ENCODE measurements around the gene CMC2. TPM values are rescaled to one million over a fixed set of nuclear protein-coding genes. Genes with fewer than 3 reads are reported as not detected.

CMC2 gene
- total RNA-seq, 6 experiments from 2014 or later, result 23.5 to 58.3 (median 42.1) TPM

DNA sequence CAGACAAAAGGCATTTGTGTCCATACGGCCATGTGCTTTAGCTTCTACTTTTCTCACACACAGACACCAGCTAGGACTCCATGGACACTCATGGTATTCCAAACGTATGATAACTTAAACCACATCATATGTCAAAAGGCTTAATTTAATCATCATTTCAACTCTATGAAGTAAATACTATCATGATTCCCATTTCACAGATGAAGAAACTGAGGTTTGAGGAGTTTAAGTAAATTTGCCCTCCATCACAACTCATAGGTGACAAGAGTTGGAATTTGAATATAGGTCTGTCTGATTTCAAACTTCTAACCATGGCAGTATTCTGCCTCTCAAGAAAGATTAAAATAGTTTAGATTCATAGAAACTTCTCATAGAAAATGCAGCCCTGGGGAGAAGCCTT is 43.8 kb downstream of the CMC2 start:
- TF ChIP-seq, protein P1, sequence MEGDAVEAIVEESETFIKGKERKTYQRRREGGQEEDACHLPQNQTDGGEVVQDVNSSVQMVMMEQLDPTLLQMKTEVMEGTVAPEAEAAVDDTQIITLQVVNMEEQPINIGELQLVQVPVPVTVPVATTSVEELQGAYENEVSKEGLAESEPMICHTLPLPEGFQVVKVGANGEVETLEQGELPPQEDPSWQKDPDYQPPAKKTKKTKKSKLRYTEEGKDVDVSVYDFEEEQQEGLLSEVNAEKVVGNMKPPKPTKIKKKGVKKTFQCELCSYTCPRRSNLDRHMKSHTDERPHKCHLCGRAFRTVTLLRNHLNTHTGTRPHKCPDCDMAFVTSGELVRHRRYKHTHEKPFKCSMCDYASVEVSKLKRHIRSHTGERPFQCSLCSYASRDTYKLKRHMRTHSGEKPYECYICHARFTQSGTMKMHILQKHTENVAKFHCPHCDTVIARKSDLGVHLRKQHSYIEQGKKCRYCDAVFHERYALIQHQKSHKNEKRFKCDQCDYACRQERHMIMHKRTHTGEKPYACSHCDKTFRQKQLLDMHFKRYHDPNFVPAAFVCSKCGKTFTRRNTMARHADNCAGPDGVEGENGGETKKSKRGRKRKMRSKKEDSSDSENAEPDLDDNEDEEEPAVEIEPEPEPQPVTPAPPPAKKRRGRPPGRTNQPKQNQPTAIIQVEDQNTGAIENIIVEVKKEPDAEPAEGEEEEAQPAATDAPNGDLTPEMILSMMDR (IDR thresholded peaks at IDR 0.05), result no peak
- no peak for TF ChIP-seq POLR2A (IDR thresholded peaks at IDR 0.05)
- intact Hi-C loops (cut with DNase I), result no loop called here

DNA sequence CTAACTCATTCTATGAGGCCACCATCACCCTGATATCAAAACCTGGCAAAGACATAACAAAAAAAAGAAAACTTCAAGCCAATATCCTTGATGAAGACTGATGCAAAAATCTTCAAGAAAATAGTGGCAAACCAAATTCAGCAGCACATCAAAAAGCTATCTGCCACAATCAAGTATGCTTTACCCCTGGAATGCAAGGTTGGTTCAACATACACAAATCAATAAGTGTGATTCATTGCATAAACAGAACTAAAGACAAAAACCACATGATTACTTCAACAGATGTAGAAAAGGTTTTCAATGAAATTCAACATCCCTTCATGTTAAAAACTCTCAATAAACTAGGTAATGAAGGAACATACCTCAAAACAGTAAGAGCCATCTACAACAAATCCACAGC is 48.4 kb downstream of the CMC2 start:
- ATAC-seq (no peak), DNase-seq (no peak)
- H3K36me3 ChIP-seq, result no peaks in the 10 kb centered on the region
- intact Hi-C loops (cut with DNase I), result no loop called here
- H3K4me1 ChIP-seq, result no peaks in the 10 kb centered on the region
- H3K27ac ChIP-seq, result no peak overlapping the region
- H3K4me3 ChIP-seq, result no peak overlapping the region
- H3K27me3 ChIP-seq, result no peaks in the 10 kb centered on the region
- TF ChIP-seq, protein P1 (IDR thresholded peaks at IDR 0.05), result no peak
- no peak for TF ChIP-seq POLR2A (IDR thresholded peaks at IDR 0.05)
- H3K9me3 ChIP-seq, result no peaks in the 10 kb centered on the region

More for the DNA sequence above, 43.8 kb downstream of the CMC2 start:
- Histone ChIP-seq H3K4me1 (no peaks in the 10 kb centered on the region), H3K36me3 (no peaks in the 10 kb centered on the region), H3K27me3 (no peaks in the 10 kb centered on the region), H3K9me3 (no peaks in the 10 kb centered on the region), H3K27ac (no peak overlapping the region), H3K4me3 (no peak overlapping the region)
- DNase-seq (no peak), ATAC-seq (no peak)
- 83% methylated on average over 2 of the region's 2 CpGs for WGBS (ENCODE audit: insufficient coverage, low coverage, low lambda C conversion rate, missing lambda C conversion rate)

DNA sequence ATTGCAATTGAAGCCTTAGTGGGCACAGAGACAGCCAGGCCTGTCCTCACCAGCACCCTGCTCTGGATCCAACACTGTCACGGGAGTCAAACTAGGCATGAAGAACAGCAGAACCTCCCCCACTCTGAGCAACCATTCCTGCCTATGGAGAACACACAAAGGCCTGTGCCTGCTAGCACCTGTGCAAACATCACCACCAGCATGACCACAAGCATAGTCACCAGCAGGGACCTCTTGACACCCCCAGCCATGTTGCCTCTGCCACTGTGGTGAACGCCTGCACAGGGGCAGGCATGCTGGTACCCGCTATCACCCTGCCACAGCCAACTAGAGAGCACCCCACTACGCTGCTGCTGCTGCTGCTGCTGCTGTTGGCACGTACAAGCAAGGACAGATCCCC is 51.7 kb downstream of the CMC2 start:
- Histone ChIP-seq H3K27me3 (no peaks in the 10 kb centered on the region), H3K36me3 (no peaks in the 10 kb centered on the region), H3K4me3 (no peak overlapping the region), H3K4me1 (no peaks in the 10 kb centered on the region), H3K9me3 (no peaks in the 10 kb centered on the region), H3K27ac (no peak overlapping the region)
- TF ChIP-seq, protein P1 (IDR thresholded peaks at IDR 0.05), result no peak
- no peak for TF ChIP-seq POLR2A (IDR thresholded peaks at IDR 0.05)
- DNase-seq (no peak), ATAC-seq (no peak)
- 87% methylated on average over 5 of the region's 5 CpGs for WGBS (ENCODE audit: insufficient coverage, low coverage, low lambda C conversion rate, missing lambda C conversion rate)
- intact Hi-C loops (cut with DNase I), result no loop called here

DNA sequence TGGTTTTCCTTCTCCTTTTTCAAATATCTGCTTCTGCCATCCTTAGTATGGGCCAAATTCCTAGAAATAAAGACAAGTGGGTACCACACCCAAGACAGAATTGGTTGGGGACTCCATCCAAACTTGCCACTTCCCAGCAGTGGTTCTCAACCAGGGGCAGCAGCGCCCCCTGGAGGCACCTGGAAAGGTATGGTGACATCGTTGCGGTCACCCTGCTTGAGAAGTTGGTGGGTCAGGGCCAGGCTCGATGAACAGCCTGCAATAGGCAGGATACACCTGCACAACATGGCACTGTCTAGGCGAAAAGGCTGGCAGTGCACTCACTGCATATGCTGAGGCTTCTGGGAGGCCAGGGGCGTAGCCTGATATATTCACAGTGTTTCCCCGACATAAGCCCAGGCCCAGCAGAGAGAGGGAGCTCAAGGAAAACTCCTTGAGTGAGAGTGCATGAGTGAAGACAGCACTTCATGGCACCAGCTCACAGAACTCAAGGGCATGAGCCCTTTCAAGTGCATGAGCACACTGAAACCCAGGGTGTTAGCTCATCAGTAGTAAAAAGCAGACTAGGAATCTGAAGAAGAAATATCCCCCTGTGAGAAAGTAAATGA is 57.7 kb downstream of the CMC2 start:
- TF ChIP-seq, protein P1 (IDR thresholded peaks at IDR 0.05), result peak in 3 of 4 donors; percentile 43 to 52 (median 46)
- no peak for TF ChIP-seq POLR2A (IDR thresholded peaks at IDR 0.05)
- no peak for DNase-seq

More for the DNA sequence above, 57.7 kb downstream of the CMC2 start:
- Histone ChIP-seq H3K4me1 (no peaks in the 10 kb centered on the region), H3K27ac (no peak overlapping the region), H3K9me3 (no peaks in the 10 kb centered on the region), H3K4me3 (no peak overlapping the region), H3K36me3 (no peaks in the 10 kb centered on the region), H3K27me3 (no peaks in the 10 kb centered on the region)
- peak; percentile 52 to 79 (median 62) for ATAC-seq
- no CpG with 5 or more reads among the region's 7 CpGs for WGBS (ENCODE audit: insufficient coverage, low coverage, low lambda C conversion rate, missing lambda C conversion rate)
- intact Hi-C loops (cut with DNase I), result no loop called here

All from right lobe of liver (tissue), 6 donors.